ENCODE results near the gene MCCD1. TPM values are rescaled to one million over a fixed set of nuclear protein-coding genes. Genes with fewer than 3 reads are reported as not detected.

The MCCD1 gene
- total RNA-seq, 2 experiments from 2014 or later: not detected

DNA sequence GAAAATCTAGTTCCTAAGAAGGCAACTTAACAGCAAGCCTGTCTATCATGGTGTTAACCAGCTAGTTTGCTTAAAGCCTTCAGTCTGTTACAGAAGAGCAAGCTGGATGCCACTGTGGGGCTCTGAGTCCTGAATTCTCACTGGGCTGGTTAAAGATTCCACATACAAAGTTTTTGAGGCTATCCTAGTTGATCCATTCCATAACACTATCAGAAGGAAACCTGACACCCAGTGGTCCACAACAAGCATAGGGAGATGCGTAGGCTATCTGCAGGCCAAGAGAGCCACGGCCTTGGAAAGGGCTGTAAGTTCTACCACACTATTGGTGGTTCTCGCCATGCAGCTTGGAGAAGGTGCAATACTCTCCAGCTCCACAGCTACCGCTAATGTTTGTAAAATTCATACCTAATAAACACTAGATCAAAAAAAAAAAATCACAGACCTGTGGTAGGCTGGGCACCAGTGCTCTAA lies 420 bp upstream of the MCCD1 start:
- peaks cover 38% of the 10 kb centered on the region for H3K36me3 ChIP-seq (ENCODE audit: insufficient read depth, low read length)
- CTCF ChIA-PET: interaction anchor here (1.0 to 1.2 kb wide), 3 partner anchors 10 to 69 kb away, joined by 3 to 6 read pairs (median 4); no protein-coding TSS in a partner anchor
- no peak overlapping the region for H3K4me3 Mint-ChIP-seq
- no peaks in the 10 kb centered on the region for H3K27me3 Mint-ChIP-seq
- H3K9me3 Mint-ChIP-seq: no peaks in the 10 kb centered on the region
- H3K4me1 ChIP-seq (ENCODE audit: insufficient read depth, low read length): no peaks in the 10 kb centered on the region
- no peak overlapping the region for H3K27ac ChIP-seq (ENCODE audit: low read depth in 1 of 2, low read length in 2 of 2)
- intact Hi-C loops (cut with DNase I, micrococcal nuclease): no loop called here
- no peaks in the 10 kb centered on the region for H3K4me1 Mint-ChIP-seq (ENCODE audit: low read depth)
- ATAC-seq (ENCODE audit: poor library complexity) (no peak), DNase-seq (no peak)
- TF ChIP-seq, protein P1, sequence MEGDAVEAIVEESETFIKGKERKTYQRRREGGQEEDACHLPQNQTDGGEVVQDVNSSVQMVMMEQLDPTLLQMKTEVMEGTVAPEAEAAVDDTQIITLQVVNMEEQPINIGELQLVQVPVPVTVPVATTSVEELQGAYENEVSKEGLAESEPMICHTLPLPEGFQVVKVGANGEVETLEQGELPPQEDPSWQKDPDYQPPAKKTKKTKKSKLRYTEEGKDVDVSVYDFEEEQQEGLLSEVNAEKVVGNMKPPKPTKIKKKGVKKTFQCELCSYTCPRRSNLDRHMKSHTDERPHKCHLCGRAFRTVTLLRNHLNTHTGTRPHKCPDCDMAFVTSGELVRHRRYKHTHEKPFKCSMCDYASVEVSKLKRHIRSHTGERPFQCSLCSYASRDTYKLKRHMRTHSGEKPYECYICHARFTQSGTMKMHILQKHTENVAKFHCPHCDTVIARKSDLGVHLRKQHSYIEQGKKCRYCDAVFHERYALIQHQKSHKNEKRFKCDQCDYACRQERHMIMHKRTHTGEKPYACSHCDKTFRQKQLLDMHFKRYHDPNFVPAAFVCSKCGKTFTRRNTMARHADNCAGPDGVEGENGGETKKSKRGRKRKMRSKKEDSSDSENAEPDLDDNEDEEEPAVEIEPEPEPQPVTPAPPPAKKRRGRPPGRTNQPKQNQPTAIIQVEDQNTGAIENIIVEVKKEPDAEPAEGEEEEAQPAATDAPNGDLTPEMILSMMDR (IDR thresholded peaks at IDR 0.05): no peak
- H3K27ac Mint-ChIP-seq: no peak overlapping the region
- H3K9me3 ChIP-seq (ENCODE audit: control insufficient read depth in 1 of 2, insufficient read depth in 1 of 2, low read length in 2 of 2): no peaks in the 10 kb centered on the region
- H3K27me3 ChIP-seq (ENCODE audit: control insufficient read depth in 1 of 2, insufficient read depth in 2 of 2, low read length in 2 of 2): no peaks in the 10 kb centered on the region
- peaks cover 52% of the 10 kb centered on the region for H3K36me3 Mint-ChIP-seq (ENCODE audit: low read depth)
- H3K4me3 ChIP-seq (ENCODE audit: low read length): no peak overlapping the region
- POLR2A ChIA-PET: interaction anchor here (1.1 to 3.3 kb wide), 4 partner anchors 10 to 70 kb away, joined by 3 to 14 read pairs (median 4); partner anchors contain the start of gene DDX39B

DNA sequence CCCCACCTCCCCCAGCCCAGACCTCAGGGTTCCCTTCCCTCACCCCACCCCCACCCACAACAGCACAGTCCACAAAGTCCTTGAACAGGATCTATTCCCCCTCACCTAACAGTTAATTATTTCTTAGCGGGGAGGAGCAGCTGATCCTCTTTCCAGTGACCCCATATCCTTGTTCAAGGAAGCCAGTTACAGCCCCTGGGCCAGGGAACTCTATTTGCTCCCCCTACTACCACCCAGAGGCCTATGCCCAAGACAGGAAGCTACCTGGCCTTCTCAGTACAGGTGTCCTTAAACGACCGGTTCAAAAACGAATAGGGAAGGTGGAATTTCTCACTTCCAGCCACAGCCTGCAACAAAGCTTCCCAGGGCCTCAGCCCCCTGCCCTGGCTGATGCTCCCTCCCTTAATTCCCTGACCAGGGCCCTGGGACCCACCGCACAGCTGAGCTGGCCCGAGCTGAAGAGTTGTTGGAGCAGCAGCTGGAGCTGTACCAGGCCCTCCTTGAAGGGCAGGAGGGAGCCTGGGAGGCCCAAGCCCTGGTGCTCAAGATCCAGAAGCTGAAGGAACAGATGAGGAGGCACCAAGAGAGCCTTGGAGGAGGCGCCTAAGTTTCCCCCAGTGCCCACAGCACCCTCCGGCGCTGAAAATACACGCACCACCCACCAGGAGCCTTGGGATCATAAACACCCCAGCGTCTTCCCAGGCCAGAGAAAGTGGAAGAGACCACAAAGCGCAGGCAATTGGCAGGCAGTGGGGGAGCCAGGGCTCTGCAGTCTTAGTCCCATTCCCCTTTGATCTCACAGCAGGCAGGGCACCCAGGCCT lies 778 bp downstream of the MCCD1 start:
- H3K36me3 Mint-ChIP-seq (ENCODE audit: low read depth): peaks cover 64% of the 10 kb centered on the region
- ATAC-seq (ENCODE audit: poor library complexity): peak; percentile 7

DNA sequence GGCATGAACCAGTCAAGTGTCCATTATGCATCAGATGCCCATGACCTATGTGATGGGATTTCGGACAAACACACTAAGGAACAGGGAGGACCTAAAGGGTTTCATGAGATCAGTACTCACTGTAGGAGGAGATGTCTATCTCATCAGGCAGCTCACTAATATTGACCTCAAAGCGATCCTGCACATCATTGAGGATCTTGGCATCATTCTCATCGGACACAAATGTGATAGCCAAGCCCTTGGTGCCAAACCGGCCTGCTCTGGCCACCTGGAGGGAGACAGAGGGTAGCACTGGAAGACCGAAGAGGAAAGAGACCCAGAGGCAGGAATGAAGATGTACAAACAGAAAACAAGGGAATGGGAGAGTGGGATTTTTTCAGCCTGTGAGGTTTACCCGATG lies 1.9 kb downstream of the MCCD1 start:
- TF ChIP-seq, protein P1 (IDR thresholded peaks at IDR 0.05): no peak
- DNase-seq (no peak), ATAC-seq (ENCODE audit: poor library complexity) (no peak)
- no peak overlapping the region for H3K27ac ChIP-seq (ENCODE audit: low read depth in 1 of 2, low read length in 2 of 2)
- no peaks in the 10 kb centered on the region for H3K27me3 ChIP-seq (ENCODE audit: control insufficient read depth in 1 of 2, insufficient read depth in 2 of 2, low read length in 2 of 2)
- Mint-ChIP-seq H3K4me3 (no peak overlapping the region), H3K9me3 (no peaks in the 10 kb centered on the region), H3K27me3 (no peaks in the 10 kb centered on the region), H3K27ac (no peak overlapping the region), H3K36me3 (ENCODE audit: low read depth) (peaks cover 75% of the 10 kb centered on the region), H3K4me1 (ENCODE audit: low read depth) (peaks cover 2% of the 10 kb centered on the region)
- intact Hi-C loops (cut with DNase I, micrococcal nuclease): no loop called here
- H3K4me1 ChIP-seq (ENCODE audit: insufficient read depth, low read length): no peaks in the 10 kb centered on the region
- H3K9me3 ChIP-seq (ENCODE audit: control insufficient read depth in 1 of 2, insufficient read depth in 1 of 2, low read length in 2 of 2): no peaks in the 10 kb centered on the region
- ChIA-PET CTCF (no interaction called here), POLR2A (interaction anchor here (1.3 kb wide), 1 partner anchor 10 kb away, joined by 9 read pairs; the partner anchor contains the start of gene DDX39B)
- no peak overlapping the region for H3K4me3 ChIP-seq (ENCODE audit: low read length)
- peaks cover 61% of the 10 kb centered on the region for H3K36me3 ChIP-seq (ENCODE audit: insufficient read depth, low read length)

More for the DNA sequence above, 778 bp downstream of the MCCD1 start:
- no peak overlapping the region for H3K27ac Mint-ChIP-seq
- H3K4me3 Mint-ChIP-seq: peak overlapping the region; percentile 20
- H3K4me1 Mint-ChIP-seq (ENCODE audit: low read depth): no peaks in the 10 kb centered on the region
- H3K27ac ChIP-seq (ENCODE audit: low read depth in 1 of 2, low read length in 2 of 2): no peak overlapping the region
- H3K9me3 ChIP-seq (ENCODE audit: control insufficient read depth in 1 of 2, insufficient read depth in 1 of 2, low read length in 2 of 2): no peaks in the 10 kb centered on the region
- TF ChIP-seq, protein P1 (IDR thresholded peaks at IDR 0.05): no peak
- POLR2A ChIA-PET: interaction anchor here (0.7 to 3.3 kb wide), 4 partner anchors 9 to 69 kb away, joined by 3 to 14 read pairs (median 4); partner anchors contain the start of gene DDX39B
- no peak overlapping the region for H3K4me3 ChIP-seq (ENCODE audit: low read length)
- no peaks in the 10 kb centered on the region for H3K4me1 ChIP-seq (ENCODE audit: insufficient read depth, low read length)
- intact Hi-C loops (cut with DNase I, micrococcal nuclease): no loop called here
- no peaks in the 10 kb centered on the region for H3K27me3 Mint-ChIP-seq
- peaks cover 50% of the 10 kb centered on the region for H3K36me3 ChIP-seq (ENCODE audit: insufficient read depth, low read length)
- H3K27me3 ChIP-seq (ENCODE audit: control insufficient read depth in 1 of 2, insufficient read depth in 2 of 2, low read length in 2 of 2): no peaks in the 10 kb centered on the region
- H3K9me3 Mint-ChIP-seq: no peaks in the 10 kb centered on the region
- CTCF ChIA-PET: interaction anchor here (0.6 kb wide), 1 partner anchor 48 kb away, joined by 3 read pairs; no protein-coding TSS in a partner anchor
- no peak for DNase-seq

All from CD4-positive, alpha-beta T cell (primary cell).